Natural killer cell treated with Interleukin-12 subunit alpha and Interleukin-12 subunit beta and Interleukin-15 and Interleukin-18, amount 100 ng/mL, for 72 hours (primary cell): ENCODE measurements around the gene CCDC170. TPM values are rescaled to one million over a fixed set of nuclear protein-coding genes. Genes with fewer than 3 reads are reported as not detected.

Source experiments
- ATAC-seq, 2 donors: fragments of 150-1000 bp; cut with Tn5 transposase in 1 of 2; sonication (Bioruptor Pico), chemical (Tn5 transposase) in 1 of 2; 2 replicates each; pipeline ENCODE4 v1.10.0; 2021
- DNase-seq: peaks from one replicate; pipeline ENCODE4 v3.0.0; 2022; ENCODE audit warnings: low spot score
- H3K27ac Mint-ChIP-seq, 2 donors: 1 replicate in 1 of 2; 2 replicates in 1 of 2; pipeline ENCODE4 v1.8.0; 2022; ENCODE audit warnings: mixed read lengths in 2 of 2, mild to moderate bottlenecking in 1 of 2, moderate library complexity in 1 of 2
- H3K27me3 Mint-ChIP-seq, 2 donors: 1 replicate in 1 of 2; 2 replicates in 1 of 2; pipeline ENCODE4 v1.8.0; 2022; ENCODE audit warnings: mixed read lengths in 2 of 2
- H3K36me3 Mint-ChIP-seq: one replicate; pipeline ENCODE4 v1.8.0; 2022; ENCODE audit warnings: mixed read lengths
- H3K4me1 Mint-ChIP-seq, 2 donors: 1 replicate in 1 of 2; 2 replicates in 1 of 2; pipeline ENCODE4 v1.8.0; 2022; ENCODE audit warnings: low read depth in 2 of 2, mixed read lengths in 2 of 2, mild to moderate bottlenecking in 1 of 2
- H3K4me3 Mint-ChIP-seq: one replicate; pipeline ENCODE4 v1.8.0; 2022; ENCODE audit warnings: mixed read lengths
- H3K9me3 Mint-ChIP-seq: 2 replicates; pipeline ENCODE4 v1.8.0; 2022; ENCODE audit warnings: mixed read lengths
- total RNA-seq, 2 donors: library from RNA; stranded (reverse); gene quantifications; one replicate each; pipeline ENCODE4 v1.2.3, GENCODE V29; 2022

Gene CCDC170
- total RNA-seq, 2 donors from 2014 or later = not detected

- DNase-seq (no peak), ATAC-seq (no peak)
- Mint-ChIP-seq H3K9me3 (no peaks in the 10 kb centered on the region), H3K27me3 (peaks cover 0 to 13% of the 10 kb centered on the region in 2 donors), H3K4me3 (no peak overlapping the region), H3K4me1 (no peaks in the 10 kb centered on the region), H3K27ac (no peak overlapping the region), H3K36me3 (no peaks in the 10 kb centered on the region)
Observed at GRCh38 chr6:151576633-151577032, 82.8 kb downstream of the CCDC170 start.

GRCh38 chr6:151577257-151577656 is 83.4 kb downstream of the CCDC170 start:
- H3K9me3 Mint-ChIP-seq = peaks cover under 1% of the 10 kb centered on the region
- no peak overlapping the region for H3K27ac Mint-ChIP-seq
- no peak overlapping the region for H3K4me3 Mint-ChIP-seq
- DNase-seq = no peak
- ATAC-seq = no peak
- H3K27me3 Mint-ChIP-seq = peaks cover 2 to 14% of the 10 kb centered on the region in 2 donors
- H3K36me3 Mint-ChIP-seq = no peaks in the 10 kb centered on the region
- H3K4me1 Mint-ChIP-seq = no peaks in the 10 kb centered on the region

- H3K36me3 Mint-ChIP-seq = no peaks in the 10 kb centered on the region
- ATAC-seq (no peak), DNase-seq (no peak)
- peaks cover 15 to 49% of the 10 kb centered on the region in 2 donors for H3K27me3 Mint-ChIP-seq
- H3K27ac Mint-ChIP-seq = no peak overlapping the region
- no peaks in the 10 kb centered on the region for H3K4me1 Mint-ChIP-seq
- peaks cover 7% of the 10 kb centered on the region for H3K9me3 Mint-ChIP-seq
- no peak overlapping the region for H3K4me3 Mint-ChIP-seq
Observed at GRCh38 chr6:151585741-151586140, 91.9 kb downstream of the CCDC170 start.

- Mint-ChIP-seq H3K4me1 (no peaks in the 10 kb centered on the region), H3K4me3 (no peak overlapping the region), H3K27me3 (peaks cover 15 to 47% of the 10 kb centered on the region in 2 donors), H3K36me3 (no peaks in the 10 kb centered on the region), H3K9me3 (peaks cover 9% of the 10 kb centered on the region), H3K27ac (no peak overlapping the region)
- DNase-seq (no peak), ATAC-seq (no peak)
Observed at GRCh38 chr6:151589667-151590066, 95.8 kb downstream of the CCDC170 start.

- no peaks in the 10 kb centered on the region for H3K36me3 Mint-ChIP-seq
- peaks cover 15 to 47% of the 10 kb centered on the region in 2 donors for H3K27me3 Mint-ChIP-seq
- peaks cover 9% of the 10 kb centered on the region for H3K9me3 Mint-ChIP-seq
- no peak overlapping the region for H3K4me3 Mint-ChIP-seq
- DNase-seq (no peak), ATAC-seq (no peak)
- H3K4me1 Mint-ChIP-seq = no peaks in the 10 kb centered on the region
- no peak overlapping the region for H3K27ac Mint-ChIP-seq
Observed at GRCh38 chr6:151590742-151591141, 96.9 kb downstream of the CCDC170 start.

- no peak overlapping the region for H3K4me3 Mint-ChIP-seq
- DNase-seq (no peak), ATAC-seq (no peak)
Observed at GRCh38 chr6:151592449-151593159, 98.8 kb downstream of the CCDC170 start.

GRCh38 chr6:151609146-151609902 is 115.5 kb downstream of the CCDC170 start:
- Mint-ChIP-seq H3K9me3 (peaks cover 3% of the 10 kb centered on the region), H3K27ac (no peak overlapping the region), H3K27me3 (peaks cover 5 to 44% of the 10 kb centered on the region in 2 donors), H3K36me3 (no peaks in the 10 kb centered on the region), H3K4me3 (no peak overlapping the region), H3K4me1 (no peaks in the 10 kb centered on the region)
- ATAC-seq (no peak), DNase-seq (no peak)

More at GRCh38 chr6:151592449-151593159, 98.8 kb downstream of the CCDC170 start:
- H3K27ac Mint-ChIP-seq = no peak overlapping the region
- H3K9me3 Mint-ChIP-seq = peaks cover 8% of the 10 kb centered on the region
- H3K4me1 Mint-ChIP-seq = no peaks in the 10 kb centered on the region
- H3K27me3 Mint-ChIP-seq = peaks cover 10 to 31% of the 10 kb centered on the region in 2 donors
- no peaks in the 10 kb centered on the region for H3K36me3 Mint-ChIP-seq

- Mint-ChIP-seq H3K36me3 (no peaks in the 10 kb centered on the region), H3K27ac (no peak overlapping the region), H3K4me3 (no peak overlapping the region), H3K9me3 (peaks cover 3% of the 10 kb centered on the region), H3K27me3 (peaks cover 5 to 42% of the 10 kb centered on the region in 2 donors), H3K4me1 (no peaks in the 10 kb centered on the region)
- DNase-seq = no peak
- no peak for ATAC-seq
Observed at GRCh38 chr6:151610326-151610725, 116.5 kb downstream of the CCDC170 start.

GRCh38 chr6:151614630-151615029 is 120.8 kb downstream of the CCDC170 start:
- H3K4me3 Mint-ChIP-seq = no peak overlapping the region
- H3K27me3 Mint-ChIP-seq = peaks cover 2 to 7% of the 10 kb centered on the region in 2 donors
- H3K36me3 Mint-ChIP-seq = no peaks in the 10 kb centered on the region

GRCh38 chr6:151616091-151616513 is 122.3 kb downstream of the CCDC170 start:
- peaks cover 2 to 7% of the 10 kb centered on the region in 2 donors for H3K27me3 Mint-ChIP-seq
- ATAC-seq = no peak
- H3K4me3 Mint-ChIP-seq = no peak overlapping the region
- no peak overlapping the region for H3K27ac Mint-ChIP-seq
- no peaks in the 10 kb centered on the region for H3K36me3 Mint-ChIP-seq
- H3K9me3 Mint-ChIP-seq = no peaks in the 10 kb centered on the region
- H3K4me1 Mint-ChIP-seq = no peaks in the 10 kb centered on the region
- DNase-seq = no peak

More at GRCh38 chr6:151614630-151615029, 120.8 kb downstream of the CCDC170 start:
- Mint-ChIP-seq H3K27ac (no peak overlapping the region), H3K9me3 (no peaks in the 10 kb centered on the region), H3K4me1 (no peaks in the 10 kb centered on the region)
- ATAC-seq (no peak), DNase-seq (no peak)

- Mint-ChIP-seq H3K36me3 (no peaks in the 10 kb centered on the region), H3K4me3 (no peak overlapping the region), H3K4me1 (no peaks in the 10 kb centered on the region), H3K9me3 (no peaks in the 10 kb centered on the region), H3K27me3 (peaks cover 2 to 7% of the 10 kb centered on the region in 2 donors), H3K27ac (no peak overlapping the region)
- ATAC-seq = no peak
- no peak for DNase-seq
Observed at GRCh38 chr6:151616600-151616999, 122.8 kb downstream of the CCDC170 start.

GRCh38 chr6:151617539-151617938 is 123.7 kb downstream of the CCDC170 start:
- H3K27me3 Mint-ChIP-seq = peaks cover 0 to 2% of the 10 kb centered on the region in 2 donors
- H3K36me3 Mint-ChIP-seq = no peaks in the 10 kb centered on the region
- ATAC-seq (no peak), DNase-seq (no peak)
- no peak overlapping the region for H3K4me3 Mint-ChIP-seq
- no peak overlapping the region for H3K27ac Mint-ChIP-seq
- H3K9me3 Mint-ChIP-seq = no peaks in the 10 kb centered on the region
- H3K4me1 Mint-ChIP-seq = no peaks in the 10 kb centered on the region

- ATAC-seq = no peak
Observed at GRCh38 chr6:151618717-151619116, 124.9 kb downstream of the CCDC170 start.

GRCh38 chr6:151620179-151620578 is 126.4 kb downstream of the CCDC170 start:
- no peak for ATAC-seq
- Mint-ChIP-seq H3K36me3 (no peaks in the 10 kb centered on the region), H3K27me3 (no peaks in the 10 kb centered on the region), H3K27ac (no peak overlapping the region), H3K9me3 (no peaks in the 10 kb centered on the region), H3K4me3 (no peak overlapping the region), H3K4me1 (no peaks in the 10 kb centered on the region)
- no peak for DNase-seq

More at GRCh38 chr6:151618717-151619116, 124.9 kb downstream of the CCDC170 start:
- Mint-ChIP-seq H3K4me3 (no peak overlapping the region), H3K4me1 (no peaks in the 10 kb centered on the region), H3K27ac (no peak overlapping the region), H3K36me3 (no peaks in the 10 kb centered on the region), H3K9me3 (no peaks in the 10 kb centered on the region), H3K27me3 (no peaks in the 10 kb centered on the region)
- no peak for DNase-seq
